HEK293 (cell line): ENCODE data around the gene MYOCOS.

Experiments used
- CTCF ChIP-seq: fragments of 450-650 bp; formaldehyde crosslinking; IDR thresholded peaks from 2 replicates; pipeline ENCODE4 v1.5.1; 2016; ENCODE audit warnings: missing biosample characterization, missing genetic modification characterization
- KLF1 ChIP-seq: fragments of 450-650 bp; formaldehyde crosslinking; IDR thresholded peaks from 2 replicates; pipeline ENCODE4 v1.5.1; 2016; ENCODE audit warnings: missing biosample characterization, missing genetic modification characterization
- KLF16 ChIP-seq: fragments of 450-650 bp; formaldehyde crosslinking; IDR thresholded peaks from 2 replicates; pipeline ENCODE4 v1.5.1; 2017; ENCODE audit warnings: missing biosample characterization, missing genetic modification characterization
- ZBTB1 ChIP-seq: fragments of 450-650 bp; formaldehyde crosslinking; IDR thresholded peaks from 2 replicates; pipeline ENCODE4 v1.5.1; 2016; ENCODE audit warnings: missing biosample characterization, missing genetic modification characterization
- ZBTB11 ChIP-seq: fragments of 450-650 bp; formaldehyde crosslinking; conservative IDR thresholded peaks from 2 replicates; pipeline ENCODE4 v1.5.1; 2016; ENCODE audit warnings: low read depth, missing biosample characterization, missing genetic modification characterization
- ZBTB6 ChIP-seq: fragments of 450-650 bp; formaldehyde crosslinking; IDR thresholded peaks from 2 replicates; pipeline ENCODE4 v1.5.1; 2017; ENCODE audit warnings: missing biosample characterization, missing genetic modification characterization
- ZBTB8A ChIP-seq: fragments of 450-650 bp; formaldehyde crosslinking; IDR thresholded peaks from 2 replicates; pipeline ENCODE4 v1.5.1; 2016; ENCODE audit warnings: missing biosample characterization, missing genetic modification characterization
- ZNF140 ChIP-seq: fragments of 450-650 bp; formaldehyde crosslinking; IDR thresholded peaks from 2 replicates; pipeline ENCODE4 v1.5.1; 2016; ENCODE audit warnings: missing biosample characterization, missing genetic modification characterization
- ZNF513 ChIP-seq: fragments of 450-650 bp; IDR thresholded peaks from 2 replicates; pipeline ENCODE4 v1.5.1; 2018; ENCODE audit warnings: missing biosample characterization, missing genetic modification characterization
- ZNF670 ChIP-seq: fragments of 450-650 bp; formaldehyde crosslinking; IDR thresholded peaks from 2 replicates; pipeline ENCODE4 v1.5.1; 2016; ENCODE audit warnings: missing biosample characterization, missing genetic modification characterization, low read depth

- TF ChIP-seq ZNF140 (no peak), CTCF (tag by site-specific recombination) (no peak), ZBTB8A (tag by site-specific recombination) (no peak), ZBTB11 (no peak), ZNF513 (tag by site-specific recombination) (no peak), ZBTB1 (no peak), KLF16 (tag by site-specific recombination) (no peak), ZBTB6 (no peak), KLF1 (tag by site-specific recombination) (no peak), ZNF670 (no peak)
These were observed 14.1 kb downstream of the MYOCOS start for GRCh38 chr1:171636141-171636540.
